ENCODE results near the gene DENR.

The DENR gene

DNA sequence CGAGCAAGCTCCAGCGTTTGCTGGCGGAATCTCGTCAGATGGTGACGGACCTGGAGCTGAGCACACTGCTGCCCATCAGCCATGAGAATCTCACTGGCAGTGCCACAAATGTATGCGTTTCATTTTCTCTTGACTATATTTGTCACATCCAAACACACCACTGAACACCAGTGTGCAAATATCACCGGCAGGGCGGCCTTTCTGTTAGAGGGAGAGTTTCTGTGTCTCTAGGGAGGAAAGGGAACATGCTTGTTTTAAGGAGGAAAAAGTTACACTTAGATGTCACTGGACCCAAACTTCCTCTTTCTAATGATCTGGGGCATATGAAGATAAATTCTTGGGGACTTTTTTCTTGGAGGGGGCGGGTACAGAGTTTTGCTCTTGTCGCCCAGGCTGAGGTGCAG, 60.7 kb downstream of the DENR start:
- no peak for DNase-seq (ENCODE audit: extremely low read depth in 1 of 2, low read depth in 1 of 2)

DNA sequence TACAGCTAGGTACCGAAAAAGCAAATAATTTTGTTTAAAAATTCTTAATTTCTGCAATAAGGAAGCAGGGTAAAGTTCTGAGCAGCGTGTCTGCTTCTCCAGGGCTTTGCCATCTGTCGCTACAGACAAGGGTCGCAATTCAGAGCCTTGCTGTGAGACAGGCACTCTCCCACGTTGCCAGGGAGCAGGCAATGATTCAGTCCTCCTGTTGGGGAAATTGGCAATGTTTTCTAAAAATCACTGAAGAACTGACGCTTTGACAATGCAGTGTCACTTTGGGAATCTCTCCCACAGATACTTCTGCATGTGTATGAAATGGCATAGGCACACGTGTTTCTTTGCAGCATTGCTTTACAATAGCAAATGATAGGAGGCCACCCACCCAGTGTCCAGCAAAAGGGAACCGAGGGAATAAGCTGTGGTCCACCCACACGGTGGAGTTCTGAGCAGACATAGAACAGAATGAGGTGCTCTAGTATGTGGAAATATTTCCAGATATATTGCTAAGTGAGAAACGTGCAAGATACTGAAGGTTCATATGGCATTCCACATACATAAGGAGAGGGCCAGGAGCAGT, 66.7 kb downstream of the DENR start:
- DNase-seq (ENCODE audit: extremely low read depth in 1 of 2, low read depth in 1 of 2): no peak

DNA sequence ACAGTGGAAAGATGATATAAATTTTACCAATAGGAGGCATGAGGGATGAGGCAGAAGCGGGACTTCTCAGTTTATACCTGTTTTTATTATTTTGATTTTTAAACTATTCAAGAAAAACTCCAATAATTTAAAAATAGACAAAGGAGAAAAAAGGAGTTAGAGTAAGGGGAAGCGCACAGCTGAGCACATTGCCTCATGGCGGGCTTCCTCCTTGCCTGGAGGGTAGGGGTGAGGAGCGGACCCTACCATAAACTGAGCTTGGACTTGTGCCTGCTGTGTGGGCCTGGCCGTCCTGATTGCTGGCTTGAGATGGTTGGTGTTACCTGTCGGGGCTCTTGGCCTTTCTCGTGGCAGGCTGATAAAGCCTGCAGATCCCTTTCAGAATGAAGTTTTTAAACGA, 67.5 kb downstream of the DENR start:
- DNase-seq (ENCODE audit: extremely low read depth in 1 of 2, low read depth in 1 of 2): no peak
